GM12878 (cell line): Measurements from ENCODE around the gene ASTL. TPM values are rescaled to one million over a fixed set of nuclear protein-coding genes. Genes with fewer than 3 reads are reported as not detected.

Source experiments
- BACH1 ChIP-seq: fragments of 450-650 bp; IDR thresholded peaks from 2 replicates; pipeline ENCODE4 v1.6.1; 2017; ENCODE audit warnings: mild to moderate bottlenecking, borderline replicate concordance
- BHLHE40 ChIP-seq, 2 experiments: fragments of 450-650 bp in 1 of 2; IDR thresholded peaks; 2 replicates each; pipeline ENCODE4 v1.6.1; 2011 to 2017; ENCODE audit warnings: low read depth in 2 of 2, borderline replicate concordance in 1 of 2, improper control_type of control experiment in 1 of 2, low read length in 1 of 2, mild to moderate bottlenecking in 1 of 2
- BRCA1 ChIP-seq: IDR thresholded peaks from 2 replicates; pipeline ENCODE4 v1.6.1; 2011; ENCODE audit warnings: low read depth, low read length, improper control_type of control experiment
- CBX5 ChIP-seq: sonication (generic); IDR thresholded peaks from 2 replicates; pipeline ENCODE4 v1.6.1; 2016; ENCODE audit warnings: low read depth, moderate library complexity, mild to moderate bottlenecking, inconsistent platforms
- ESRRA ChIP-seq: IDR thresholded peaks from 2 replicates; pipeline ENCODE4 v1.6.1; 2012; ENCODE audit warnings: mild to moderate bottlenecking, low read length, improper control_type of control experiment
- HDAC6 ChIP-seq: fragments of 200-600 bp; sonication (generic); IDR thresholded peaks from one replicate; pipeline ENCODE4 v1.8.0; 2017; ENCODE audit warnings: antibody characterized with exemption; ENCODE audit not compliant: unreplicated experiment
- LARP7 ChIP-seq: fragments of 450-650 bp; IDR thresholded peaks from 2 replicates; pipeline ENCODE4 v1.6.1; 2017; ENCODE audit warnings: mild to moderate bottlenecking
- NFXL1 ChIP-seq: fragments of 450-650 bp; IDR thresholded peaks from 2 replicates; pipeline ENCODE4 v1.6.1; 2017; ENCODE audit warnings: antibody characterized with exemption, mild to moderate bottlenecking, borderline replicate concordance
- NR2C2 ChIP-seq: IDR thresholded peaks from 2 replicates; pipeline ENCODE4 v1.6.1; 2011; ENCODE audit warnings: borderline replicate concordance, low read depth; ENCODE audit not compliant: control insufficient read depth, insufficient read length
- PAX5 ChIP-seq: IDR thresholded peaks from 2 replicates; pipeline ENCODE4 v1.6.1; 2011; ENCODE audit warnings: low read depth, low read length, borderline replicate concordance
- PKNOX1 ChIP-seq: fragments of 450-650 bp; IDR thresholded peaks from 2 replicates; pipeline ENCODE4 v1.6.1; 2016; ENCODE audit warnings: mild to moderate bottlenecking
- POLR2AphosphoS2 ChIP-seq: IDR thresholded peaks from 2 replicates; pipeline ENCODE4 v1.6.1; 2011; ENCODE audit warnings: low read depth, mild to moderate bottlenecking, low read length, improper control_type of control experiment, moderate library complexity
- RAD21 ChIP-seq: IDR thresholded peaks from 2 replicates; pipeline ENCODE4 v1.6.1; 2011; ENCODE audit warnings: mild to moderate bottlenecking, low read depth, low read length, moderate library complexity; ENCODE audit not compliant: insufficient read depth
- RUNX3 ChIP-seq: IDR thresholded peaks from 2 replicates; pipeline ENCODE4 v1.6.1; 2012; ENCODE audit warnings: low read length, inconsistent platforms
- SP1 ChIP-seq: IDR thresholded peaks from one replicate; pipeline ENCODE4 v1.6.1; 2011; ENCODE audit warnings: low read depth, low read length
- SUPT20H ChIP-seq: IDR thresholded peaks from 2 replicates; pipeline ENCODE4 v1.6.1; 2011; ENCODE audit warnings: low read depth, mild to moderate bottlenecking, low read length, moderate library complexity, borderline replicate concordance; ENCODE audit not compliant: control insufficient read depth
- TAF1 ChIP-seq: IDR thresholded peaks from 2 replicates; pipeline ENCODE4 v1.6.1; 2011; ENCODE audit warnings: mild to moderate bottlenecking, low read depth, low read length, borderline replicate concordance
- TCF12 ChIP-seq: IDR thresholded peaks from 2 replicates; pipeline ENCODE4 v1.6.1; 2011; ENCODE audit warnings: low read depth, mild to moderate bottlenecking, low read length
- ZNF207 ChIP-seq: fragments of 450-650 bp; IDR thresholded peaks from 2 replicates; pipeline ENCODE4 v1.6.1; 2014; ENCODE audit warnings: antibody characterized with exemption, mild to moderate bottlenecking, borderline replicate concordance
- polyA plus RNA-seq, 11 experiments: library from polyadenylated mRNA; depleted of rRNA in 4 of 11; unstranded in 6 of 11; stranded (reverse) in 5 of 11; fragments of >200 nt; fragmentation: Nextera tagmentation in 4 of 11; fragmentation: Illumina TruSeq in 1 of 11; extraction: Ambion mirVana in 4 of 11; extraction: Trizol in 1 of 11; gene quantifications; 1 replicate in 1 of 11; 2 replicates in 10 of 11; pipeline versions ENCODE4 v1.2.1 to v1.2.3, GENCODE V29; 2011 to 2016; ENCODE audit warnings: inconsistent platforms in 2 of 11, missing spikeins in 2 of 11, low read depth in 1 of 11
- total RNA-seq, 4 experiments: library from RNA; depleted of rRNA in 3 of 4; stranded (reverse); fragments of >200 nt in 3 of 4; fragmentation: Illumina TruSeq in 1 of 4; extraction: Trizol in 1 of 4; gene quantifications; 2 replicates each; pipeline versions ENCODE4 v1.2.1 to v1.2.3, GENCODE V29; 2013 to 2021
- TF ChIP-seq, protein P1 (sequence below): fragments of 450-650 bp; formaldehyde crosslinking; IDR thresholded peaks from 2 replicates; pipeline ENCODE4 v1.4.0; 2020; ENCODE audit warnings: mild to moderate bottlenecking, moderate library complexity
- TF ChIP-seq, protein P2 (sequence below): IDR thresholded peaks from 2 replicates; pipeline ENCODE4 v1.6.1; 2012; ENCODE audit warnings: low read depth, low read length, improper control_type of control experiment

The ASTL gene
- total and polyA plus RNA-seq, 10 of the 15 experiments (the other 5 are each of a cell fraction or from before 2014, with no cell fraction given), result 0.18 to 1.0 (median 0.38) TPM; not detected in 4

DNA sequence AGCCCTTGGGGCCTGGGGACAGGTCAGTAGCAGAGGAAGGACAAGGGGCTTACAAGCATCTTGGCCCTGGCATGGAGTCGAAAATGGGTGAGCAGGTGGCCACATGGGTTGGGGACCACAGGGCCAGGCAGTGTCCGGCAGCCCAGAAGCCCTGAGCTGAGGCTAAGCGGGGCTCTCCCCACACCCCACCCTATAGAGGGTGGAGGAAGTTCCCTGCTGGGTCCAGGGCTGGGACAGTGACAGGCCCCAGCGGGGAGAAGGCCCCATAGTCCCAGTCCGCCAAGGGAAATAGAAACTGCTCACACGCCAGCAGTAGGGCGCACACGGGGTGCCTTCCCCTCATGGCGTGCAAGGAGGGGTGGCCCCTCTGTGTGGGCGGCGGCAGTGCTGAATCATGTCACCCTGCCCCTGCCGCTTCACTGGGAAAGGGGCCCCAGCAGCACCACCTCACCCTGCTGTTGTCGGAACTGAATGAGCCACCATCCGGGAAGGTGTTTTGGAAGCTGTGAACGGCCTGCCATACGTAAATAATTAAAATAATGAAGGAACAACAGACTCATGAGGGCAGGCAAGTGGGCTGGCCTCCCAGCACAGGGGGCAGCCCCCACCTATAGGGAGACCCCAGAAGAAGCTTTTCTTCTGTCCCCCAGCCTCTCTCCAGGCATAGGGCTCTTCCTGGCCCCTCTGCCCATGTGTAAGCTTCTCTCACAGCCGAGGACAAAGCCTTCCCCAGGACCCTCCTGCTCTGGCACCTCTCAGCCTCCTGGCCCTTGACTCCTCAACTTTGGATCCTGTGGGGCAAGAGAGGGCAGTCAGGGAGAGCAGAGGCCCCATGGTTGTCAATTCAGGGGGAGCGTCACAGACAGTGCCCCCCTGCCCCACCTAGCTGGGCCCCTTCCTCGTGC, 19.6 kb upstream of the ASTL start (continued):
- peak; percentile 43; the same call in 1 of the 2 replicates for TF ChIP-seq ZNF207
- TF ChIP-seq SUPT20H, result no peak
- TF ChIP-seq ESRRA, result peak; percentile 66; the same call in 1 of the 2 replicates
- TF ChIP-seq, protein P1, sequence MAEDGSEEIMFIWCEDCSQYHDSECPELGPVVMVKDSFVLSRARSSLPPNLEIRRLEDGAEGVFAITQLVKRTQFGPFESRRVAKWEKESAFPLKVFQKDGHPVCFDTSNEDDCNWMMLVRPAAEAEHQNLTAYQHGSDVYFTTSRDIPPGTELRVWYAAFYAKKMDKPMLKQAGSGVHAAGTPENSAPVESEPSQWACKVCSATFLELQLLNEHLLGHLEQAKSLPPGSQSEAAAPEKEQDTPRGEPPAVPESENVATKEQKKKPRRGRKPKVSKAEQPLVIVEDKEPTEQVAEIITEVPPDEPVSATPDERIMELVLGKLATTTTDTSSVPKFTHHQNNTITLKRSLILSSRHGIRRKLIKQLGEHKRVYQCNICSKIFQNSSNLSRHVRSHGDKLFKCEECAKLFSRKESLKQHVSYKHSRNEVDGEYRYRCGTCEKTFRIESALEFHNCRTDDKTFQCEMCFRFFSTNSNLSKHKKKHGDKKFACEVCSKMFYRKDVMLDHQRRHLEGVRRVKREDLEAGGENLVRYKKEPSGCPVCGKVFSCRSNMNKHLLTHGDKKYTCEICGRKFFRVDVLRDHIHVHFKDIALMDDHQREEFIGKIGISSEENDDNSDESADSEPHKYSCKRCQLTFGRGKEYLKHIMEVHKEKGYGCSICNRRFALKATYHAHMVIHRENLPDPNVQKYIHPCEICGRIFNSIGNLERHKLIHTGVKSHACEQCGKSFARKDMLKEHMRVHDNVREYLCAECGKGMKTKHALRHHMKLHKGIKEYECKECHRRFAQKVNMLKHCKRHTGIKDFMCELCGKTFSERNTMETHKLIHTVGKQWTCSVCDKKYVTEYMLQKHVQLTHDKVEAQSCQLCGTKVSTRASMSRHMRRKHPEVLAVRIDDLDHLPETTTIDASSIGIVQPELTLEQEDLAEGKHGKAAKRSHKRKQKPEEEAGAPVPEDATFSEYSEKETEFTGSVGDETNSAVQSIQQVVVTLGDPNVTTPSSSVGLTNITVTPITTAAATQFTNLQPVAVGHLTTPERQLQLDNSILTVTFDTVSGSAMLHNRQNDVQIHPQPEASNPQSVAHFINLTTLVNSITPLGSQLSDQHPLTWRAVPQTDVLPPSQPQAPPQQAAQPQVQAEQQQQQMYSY (CRISPR knock-in tag), result no peak
- TF ChIP-seq NFXL1, result no peak
- TF ChIP-seq BHLHE40 (IDR thresholded peaks at IDR 0.05; ENCODE audit: borderline replicate concordance in 1 of 2, low read depth in 2 of 2, low read length in 1 of 2), result peak; percentile 93 to 95
- peak; percentile 80; the same call in 1 of the 2 replicates for TF ChIP-seq POLR2AphosphoS2
- peak; percentile 91 for TF ChIP-seq SP1
- no peak for TF ChIP-seq HDAC6
- TF ChIP-seq NR2C2, result no peak
- peak; percentile 96 for TF ChIP-seq TCF12
- peak; percentile 26; the same call in 1 of the 2 replicates for TF ChIP-seq BRCA1
- TF ChIP-seq RAD21, result peak; percentile 22; the same call in 1 of the 2 replicates
- TF ChIP-seq PKNOX1, result peak; percentile 56; the same call in 1 of the 2 replicates
- peak; percentile 77 for TF ChIP-seq LARP7
- TF ChIP-seq, protein P2, sequence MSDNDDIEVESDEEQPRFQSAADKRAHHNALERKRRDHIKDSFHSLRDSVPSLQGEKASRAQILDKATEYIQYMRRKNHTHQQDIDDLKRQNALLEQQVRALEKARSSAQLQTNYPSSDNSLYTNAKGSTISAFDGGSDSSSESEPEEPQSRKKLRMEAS, result peak; percentile 47
- peak; percentile 93 for TF ChIP-seq PAX5
- peak; percentile 80; the same call in 1 of the 2 replicates for TF ChIP-seq TAF1
- no peak for TF ChIP-seq RUNX3
- peak; percentile 98 for TF ChIP-seq BACH1
- TF ChIP-seq CBX5, result no peak
